Fibroblast of the aortic adventitia (primary cell): Measurements from ENCODE around the gene TPRX1. TPM values are rescaled to one million over a fixed set of nuclear protein-coding genes. Genes with fewer than 3 reads are reported as not detected.

Experiments used
- DNase-seq: peaks from one replicate; pipeline ENCODE4 v3.0.0-alpha.2; 2010; ENCODE audit warnings: low read depth
- H3K4me3 ChIP-seq: 2 replicates; pipeline ENCODE4 v1.5.1; 2011; ENCODE audit warnings: low read depth, mild to moderate bottlenecking, control low read depth, low read length, moderate library complexity
- total RNA-seq: library from RNA; depleted of rRNA; stranded (reverse); fragments of >200 nt; gene quantifications from 2 replicates; pipeline ENCODE4 v1.2.3, GENCODE V29; 2012; ENCODE audit warnings: low replicate concordance
- TF ChIP-seq, protein P1 (sequence below): IDR thresholded peaks from 2 replicates; pipeline ENCODE4 v1.5.1; 2011; ENCODE audit warnings: mild to moderate bottlenecking, low read length, control low read depth, inconsistent platforms; ENCODE audit not compliant: insufficient read depth

TPRX1 gene
- total RNA-seq, 1 donor = not detected

DNA sequence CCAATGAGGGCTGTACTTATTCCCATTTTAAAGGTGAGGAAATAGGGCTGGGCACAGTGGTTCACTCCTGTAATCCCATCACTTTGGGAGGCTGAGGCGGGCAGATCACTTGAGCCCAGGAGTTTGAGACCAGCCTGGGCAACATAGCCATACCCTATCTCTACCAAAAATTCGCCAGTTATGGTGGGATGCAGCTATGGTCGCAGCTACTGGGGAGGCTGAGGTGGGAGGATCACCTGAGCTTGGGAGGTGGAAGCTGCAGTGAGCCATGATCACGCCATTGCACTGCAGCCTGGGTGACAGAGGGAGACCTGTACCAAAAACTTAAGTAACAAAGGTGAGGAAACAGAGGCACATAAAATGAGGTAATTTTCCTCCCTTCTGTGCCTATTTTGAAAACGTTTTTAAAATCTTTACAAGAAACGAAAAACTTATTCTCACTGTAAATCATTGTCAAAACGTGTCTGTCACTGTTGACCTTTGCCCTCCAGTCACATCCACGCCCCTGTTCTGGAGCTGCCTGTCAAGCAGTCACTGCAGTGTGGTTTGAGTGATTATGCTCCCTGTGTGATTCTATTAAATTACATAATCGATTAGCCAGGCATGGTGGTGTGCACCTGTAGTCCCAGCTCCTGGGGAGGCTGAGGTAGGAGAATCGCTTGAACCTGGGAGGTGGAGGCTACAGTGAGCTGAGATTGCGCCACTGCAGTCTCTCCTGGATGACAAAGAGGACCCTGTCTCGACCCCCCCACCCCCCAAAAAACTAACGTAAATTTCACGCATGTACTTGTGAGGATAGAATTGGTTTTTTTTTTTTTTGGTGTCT, 46.5 kb downstream of the TPRX1 start:
- no peak overlapping the region for H3K4me3 ChIP-seq
- no peak for DNase-seq
- TF ChIP-seq, protein P1, sequence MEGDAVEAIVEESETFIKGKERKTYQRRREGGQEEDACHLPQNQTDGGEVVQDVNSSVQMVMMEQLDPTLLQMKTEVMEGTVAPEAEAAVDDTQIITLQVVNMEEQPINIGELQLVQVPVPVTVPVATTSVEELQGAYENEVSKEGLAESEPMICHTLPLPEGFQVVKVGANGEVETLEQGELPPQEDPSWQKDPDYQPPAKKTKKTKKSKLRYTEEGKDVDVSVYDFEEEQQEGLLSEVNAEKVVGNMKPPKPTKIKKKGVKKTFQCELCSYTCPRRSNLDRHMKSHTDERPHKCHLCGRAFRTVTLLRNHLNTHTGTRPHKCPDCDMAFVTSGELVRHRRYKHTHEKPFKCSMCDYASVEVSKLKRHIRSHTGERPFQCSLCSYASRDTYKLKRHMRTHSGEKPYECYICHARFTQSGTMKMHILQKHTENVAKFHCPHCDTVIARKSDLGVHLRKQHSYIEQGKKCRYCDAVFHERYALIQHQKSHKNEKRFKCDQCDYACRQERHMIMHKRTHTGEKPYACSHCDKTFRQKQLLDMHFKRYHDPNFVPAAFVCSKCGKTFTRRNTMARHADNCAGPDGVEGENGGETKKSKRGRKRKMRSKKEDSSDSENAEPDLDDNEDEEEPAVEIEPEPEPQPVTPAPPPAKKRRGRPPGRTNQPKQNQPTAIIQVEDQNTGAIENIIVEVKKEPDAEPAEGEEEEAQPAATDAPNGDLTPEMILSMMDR = no peak

DNA sequence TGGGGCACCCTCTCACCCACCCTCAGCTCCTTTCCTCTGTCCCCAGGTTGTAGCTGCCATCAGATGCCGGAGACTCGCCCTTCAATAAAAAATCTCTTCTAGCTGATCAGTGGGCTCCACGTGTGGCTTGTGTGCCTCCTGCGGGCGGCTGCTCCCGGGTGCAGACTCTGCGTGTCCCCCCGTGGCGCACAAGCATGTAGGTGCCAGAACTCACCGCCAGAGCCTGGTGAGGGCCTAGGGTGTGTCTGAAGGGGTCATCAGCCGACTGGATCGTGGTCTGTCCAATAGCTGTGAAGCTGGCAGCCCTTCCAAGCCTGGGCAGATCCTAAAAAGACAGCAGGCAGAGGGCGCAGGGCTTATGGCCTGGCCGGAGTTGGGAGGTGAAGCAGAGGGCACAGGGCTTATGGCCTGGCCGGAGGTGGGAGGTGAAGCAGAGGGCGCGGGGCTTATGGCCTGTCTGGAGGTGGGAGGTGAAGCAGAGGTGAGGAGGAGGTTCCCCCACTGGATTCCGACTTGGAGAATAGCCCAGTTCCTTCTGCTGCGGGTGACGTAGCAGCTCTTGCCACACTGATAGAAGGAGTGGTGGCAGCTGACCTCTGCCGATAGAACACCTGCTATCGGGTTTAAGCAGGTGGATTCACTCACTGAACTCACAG, 47.3 kb downstream of the TPRX1 start:
- TF ChIP-seq, protein P1 = no peak
- DNase-seq = no peak
- H3K4me3 ChIP-seq = no peak overlapping the region

DNA sequence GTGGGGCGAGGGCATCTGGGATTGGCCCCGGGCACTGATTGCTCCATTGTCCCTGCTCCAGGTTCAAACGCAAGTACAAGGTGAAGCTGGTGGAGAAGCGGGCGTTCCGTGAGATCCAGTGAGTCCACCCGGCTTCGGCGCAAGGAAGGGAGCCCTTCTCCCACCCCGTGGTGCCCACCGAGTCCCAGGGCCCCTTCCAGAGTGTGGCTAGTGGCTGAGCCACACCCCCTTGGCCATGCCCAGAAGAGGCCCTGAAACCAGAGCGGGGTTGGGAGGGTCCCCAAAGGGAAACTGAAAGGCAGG, 47.8 kb downstream of the TPRX1 start:
- no peak for DNase-seq
- no peak overlapping the region for H3K4me3 ChIP-seq
- TF ChIP-seq, protein P1 = no peak

DNA sequence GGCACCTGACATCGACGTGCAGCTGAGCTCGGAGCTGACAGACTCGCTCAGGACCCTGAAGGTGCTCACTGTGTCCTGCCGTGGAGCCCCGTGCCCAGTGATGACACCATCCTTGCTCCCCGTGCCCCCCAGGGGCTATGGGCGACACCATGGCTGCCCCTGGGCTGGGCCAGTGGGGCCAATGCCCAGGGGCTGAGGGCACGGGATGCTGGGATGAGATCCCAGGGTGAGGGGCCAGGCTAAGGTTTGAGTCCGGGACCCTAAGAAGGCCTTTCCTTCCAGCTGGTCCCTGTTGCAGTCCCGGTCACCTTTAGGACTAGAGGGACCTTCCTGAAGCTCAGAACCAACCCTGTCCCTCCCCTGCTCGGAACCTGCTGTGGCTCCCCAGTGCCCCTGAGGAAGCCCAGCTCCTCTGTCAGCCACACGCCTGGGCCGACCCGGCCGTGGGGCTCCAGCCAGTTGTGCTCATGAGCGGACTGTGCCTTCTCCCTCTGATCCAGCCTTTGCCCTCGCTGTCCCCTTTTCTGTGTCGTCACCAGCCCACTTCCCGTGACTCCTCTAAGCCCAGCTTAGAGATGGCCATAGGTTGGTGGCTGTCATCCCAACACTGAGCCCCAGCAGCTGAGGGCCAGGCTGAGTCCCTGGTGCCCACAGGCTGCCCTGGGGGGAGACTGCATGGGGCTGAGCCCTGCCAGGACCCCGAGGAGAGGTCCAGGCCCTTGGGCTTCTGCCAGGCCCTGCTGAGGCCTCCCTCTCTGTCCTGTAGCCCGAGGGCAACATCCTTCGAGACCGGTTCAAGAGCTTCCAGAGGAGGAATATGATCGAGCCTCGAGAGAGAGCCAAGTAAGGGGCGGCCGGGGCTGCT, 48.4 kb downstream of the TPRX1 start:
- TF ChIP-seq, protein P1 = no peak
- no peak for DNase-seq
- H3K4me3 ChIP-seq = no peak overlapping the region

DNA sequence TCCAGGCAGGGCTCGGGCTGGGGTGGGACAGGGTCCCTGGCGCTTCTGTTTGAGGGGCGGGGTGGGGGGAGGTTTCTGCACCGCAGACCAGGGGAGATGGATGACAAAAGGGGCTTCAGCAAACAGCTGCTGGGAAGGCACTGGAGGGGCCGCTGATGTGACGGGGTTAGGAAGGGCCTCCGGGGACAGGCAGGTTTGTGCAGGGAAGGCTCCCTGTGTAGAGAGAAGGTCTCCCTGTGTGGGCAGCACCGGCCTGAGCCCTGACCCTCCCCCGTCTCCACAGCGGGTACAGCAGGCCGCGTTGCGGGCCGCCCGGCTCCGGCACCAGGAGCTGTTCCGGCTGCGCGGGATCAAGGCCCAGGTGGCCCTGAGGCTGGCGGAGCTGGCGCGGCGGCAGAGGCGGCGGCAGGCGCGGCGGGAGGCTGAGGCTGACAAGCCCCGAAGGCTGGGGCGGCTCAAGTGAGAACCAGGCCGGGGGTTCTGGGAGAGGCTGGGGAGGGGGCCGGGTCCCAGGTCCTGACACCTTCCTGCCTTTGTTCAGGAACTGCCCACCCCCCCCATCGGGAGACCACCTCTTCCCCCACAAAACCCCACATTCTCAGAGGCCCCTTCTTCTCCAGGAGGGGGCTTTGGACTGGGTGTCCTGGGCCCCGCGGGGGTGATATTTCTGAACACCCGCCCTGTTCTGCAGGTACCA, 49.1 kb downstream of the TPRX1 start:
- no peak for DNase-seq
- no peak overlapping the region for H3K4me3 ChIP-seq
- TF ChIP-seq, protein P1 = no peak

DNA sequence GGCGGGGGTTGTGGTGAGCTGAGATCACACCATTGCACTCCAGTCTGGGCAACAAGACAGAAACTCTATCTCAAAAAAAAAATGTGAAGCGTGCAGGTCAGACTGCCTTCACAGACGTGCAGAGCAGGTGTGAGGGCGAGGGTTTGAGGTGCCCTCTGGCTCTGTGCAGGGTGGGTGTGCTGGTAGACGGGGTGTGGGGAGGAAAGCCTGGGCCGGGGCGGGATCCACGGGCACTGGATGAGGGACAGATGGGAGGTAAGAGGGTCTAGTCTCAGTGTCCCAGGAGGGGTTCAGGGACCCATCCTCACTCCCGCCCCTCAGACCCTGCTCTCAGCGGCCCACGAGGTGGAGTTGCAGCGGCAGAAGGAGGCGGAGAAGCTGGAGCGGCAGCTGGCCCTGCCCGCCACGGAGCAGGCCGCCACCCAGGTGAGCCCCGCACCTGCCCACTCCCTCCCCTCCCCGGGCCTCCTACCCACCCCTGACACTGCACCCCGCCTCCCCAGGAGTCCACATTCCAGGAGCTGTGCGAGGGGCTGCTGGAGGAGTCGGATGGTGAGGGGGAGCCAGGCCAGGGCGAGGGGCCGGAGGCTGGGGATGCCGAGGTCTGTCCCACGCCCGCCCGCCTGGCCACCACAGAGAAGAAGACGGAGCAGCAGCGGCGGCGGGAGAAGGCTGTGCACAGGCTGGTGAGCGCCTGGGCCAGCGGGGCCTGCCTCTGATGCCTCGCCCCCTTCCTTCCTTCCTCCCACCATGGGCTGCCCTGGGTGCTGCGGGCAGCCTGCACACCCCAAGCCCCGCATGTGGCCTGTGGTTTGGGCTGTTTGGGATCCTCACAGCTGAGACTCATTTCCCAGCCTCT, 49.9 kb downstream of the TPRX1 start:
- no peak overlapping the region for H3K4me3 ChIP-seq
- TF ChIP-seq, protein P1 = no peak

More for the DNA sequence above, 49.9 kb downstream of the TPRX1 start:
- DNase-seq = no peak
